ENCODE results near the gene ZBTB7A.

The ZBTB7A gene

DNA sequence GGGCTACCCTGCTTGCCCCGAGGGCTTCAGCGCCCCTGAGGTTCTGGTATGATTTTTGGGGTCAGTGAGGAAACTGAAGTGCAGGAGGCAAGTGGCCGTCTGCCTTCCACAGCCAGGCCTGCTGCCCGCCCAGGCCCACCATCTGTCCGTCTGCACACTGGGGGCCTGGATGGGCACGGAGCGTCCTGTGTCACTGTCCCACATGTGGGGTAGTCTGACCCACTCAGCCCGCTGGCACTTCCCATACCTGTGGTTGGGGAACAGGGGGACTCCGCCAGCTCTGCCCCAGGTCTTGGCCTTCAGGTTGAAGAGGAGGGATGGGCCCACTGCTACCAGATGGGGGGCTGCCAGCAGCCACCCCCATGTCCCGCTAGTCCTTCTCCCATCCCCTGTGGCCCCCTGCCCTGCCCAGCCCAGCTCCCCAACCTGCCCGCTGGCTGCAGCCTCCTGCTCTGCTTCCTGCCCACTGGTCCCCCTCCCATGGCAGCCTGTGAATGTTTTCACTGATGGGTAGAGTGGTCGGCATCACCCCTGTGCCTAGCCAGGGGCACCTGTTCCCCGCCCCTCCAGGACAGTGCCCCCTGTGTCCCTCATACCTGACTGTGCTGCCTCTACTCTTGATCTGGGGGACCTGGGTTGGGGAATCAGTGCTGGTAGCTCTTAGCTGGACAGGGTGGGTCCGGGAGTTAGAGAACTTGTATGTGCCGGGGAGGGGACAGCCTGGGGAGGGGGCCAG lies 49.6 kb downstream of the ZBTB7A start:
- H3K4me3 ChIP-seq (ENCODE audit: low read depth, low read length): no peak overlapping the region
- TF ChIP-seq, protein P1, sequence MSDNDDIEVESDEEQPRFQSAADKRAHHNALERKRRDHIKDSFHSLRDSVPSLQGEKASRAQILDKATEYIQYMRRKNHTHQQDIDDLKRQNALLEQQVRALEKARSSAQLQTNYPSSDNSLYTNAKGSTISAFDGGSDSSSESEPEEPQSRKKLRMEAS (IDR thresholded peaks at IDR 0.05; ENCODE audit: low read depth, low read length): no peak
- TF ChIP-seq POLR2A (IDR thresholded peaks at IDR 0.05; ENCODE audit: extremely low read depth, insufficient read length): no peak
- TF ChIP-seq MYC (IDR thresholded peaks at IDR 0.05; ENCODE audit: low read depth, low read length): no peak
- TF ChIP-seq, protein P2, sequence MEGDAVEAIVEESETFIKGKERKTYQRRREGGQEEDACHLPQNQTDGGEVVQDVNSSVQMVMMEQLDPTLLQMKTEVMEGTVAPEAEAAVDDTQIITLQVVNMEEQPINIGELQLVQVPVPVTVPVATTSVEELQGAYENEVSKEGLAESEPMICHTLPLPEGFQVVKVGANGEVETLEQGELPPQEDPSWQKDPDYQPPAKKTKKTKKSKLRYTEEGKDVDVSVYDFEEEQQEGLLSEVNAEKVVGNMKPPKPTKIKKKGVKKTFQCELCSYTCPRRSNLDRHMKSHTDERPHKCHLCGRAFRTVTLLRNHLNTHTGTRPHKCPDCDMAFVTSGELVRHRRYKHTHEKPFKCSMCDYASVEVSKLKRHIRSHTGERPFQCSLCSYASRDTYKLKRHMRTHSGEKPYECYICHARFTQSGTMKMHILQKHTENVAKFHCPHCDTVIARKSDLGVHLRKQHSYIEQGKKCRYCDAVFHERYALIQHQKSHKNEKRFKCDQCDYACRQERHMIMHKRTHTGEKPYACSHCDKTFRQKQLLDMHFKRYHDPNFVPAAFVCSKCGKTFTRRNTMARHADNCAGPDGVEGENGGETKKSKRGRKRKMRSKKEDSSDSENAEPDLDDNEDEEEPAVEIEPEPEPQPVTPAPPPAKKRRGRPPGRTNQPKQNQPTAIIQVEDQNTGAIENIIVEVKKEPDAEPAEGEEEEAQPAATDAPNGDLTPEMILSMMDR (IDR thresholded peaks at IDR 0.05; ENCODE audit: low read depth, low read length): no peak
- no peak for DNase-seq (ENCODE audit: low read depth)

DNA sequence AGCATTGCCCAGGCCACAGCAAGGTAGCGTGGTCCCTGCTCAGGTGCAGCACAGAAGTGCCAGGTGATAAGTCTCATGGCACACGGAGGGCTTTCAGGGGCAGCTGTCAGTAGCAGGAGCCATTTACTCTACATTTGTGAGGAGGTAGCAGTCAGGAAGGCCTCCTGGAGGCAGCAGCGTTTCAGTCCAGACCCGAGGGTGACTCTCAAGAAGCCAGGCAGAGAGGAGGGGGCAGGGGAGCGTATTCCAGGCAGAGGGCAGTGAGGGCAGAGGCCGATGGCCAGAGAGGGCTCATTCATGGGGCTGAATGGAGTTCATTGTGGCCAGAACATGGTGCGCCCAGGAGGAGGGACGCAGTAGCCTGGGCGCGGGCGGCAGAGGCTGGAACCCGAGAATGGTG lies 50.2 kb downstream of the ZBTB7A start:
- no peak overlapping the region for H3K4me3 ChIP-seq (ENCODE audit: low read depth, low read length)
- TF ChIP-seq, protein P1 (IDR thresholded peaks at IDR 0.05; ENCODE audit: low read depth, low read length): no peak
- TF ChIP-seq POLR2A (IDR thresholded peaks at IDR 0.05; ENCODE audit: extremely low read depth, insufficient read length) (no peak), MYC (IDR thresholded peaks at IDR 0.05; ENCODE audit: low read depth, low read length) (no peak)
- TF ChIP-seq, protein P2 (IDR thresholded peaks at IDR 0.05; ENCODE audit: low read depth, low read length): no peak
- DNase-seq (ENCODE audit: low read depth): no peak

DNA sequence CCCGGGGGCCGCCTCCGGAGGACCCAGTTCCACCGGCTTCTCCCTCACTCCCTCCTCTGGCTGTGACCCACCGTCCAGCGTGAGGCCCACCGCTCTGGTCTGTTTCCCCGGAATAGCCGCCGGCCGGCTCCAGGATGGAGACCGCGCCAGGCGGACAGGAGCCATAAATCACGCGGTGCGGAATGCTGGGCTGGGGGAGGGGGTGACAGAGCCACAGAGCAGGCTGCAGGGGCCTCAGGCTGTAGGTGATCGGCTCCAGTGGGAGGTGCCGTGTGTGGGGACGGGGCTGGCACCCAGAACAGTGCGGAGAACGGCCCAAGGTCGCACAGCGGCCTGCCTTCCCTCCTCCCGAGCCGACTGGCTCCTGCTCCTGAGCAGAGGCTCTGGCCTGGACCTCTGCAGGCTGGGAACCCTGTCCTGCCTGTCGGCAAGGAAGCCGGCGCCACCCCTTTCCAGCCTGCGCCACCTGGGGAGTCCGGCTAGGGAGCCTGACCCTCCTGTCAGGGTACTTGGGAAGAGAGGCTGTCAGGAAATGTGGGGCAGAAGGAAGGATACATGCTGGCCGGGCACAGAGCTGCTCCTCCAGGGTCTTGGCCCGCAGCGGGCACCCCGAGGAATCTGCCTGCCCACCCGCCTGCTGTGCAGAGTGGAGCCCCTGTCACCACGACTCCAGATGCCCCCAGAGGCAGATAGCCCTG lies 50.8 kb downstream of the ZBTB7A start:
- DNase-seq (ENCODE audit: low read depth): no peak
- H3K4me3 ChIP-seq (ENCODE audit: low read depth, low read length): no peak overlapping the region
- TF ChIP-seq MYC (IDR thresholded peaks at IDR 0.05; ENCODE audit: low read depth, low read length) (no peak), POLR2A (IDR thresholded peaks at IDR 0.05; ENCODE audit: extremely low read depth, insufficient read length) (no peak)
- TF ChIP-seq, protein P1 (IDR thresholded peaks at IDR 0.05; ENCODE audit: low read depth, low read length): no peak
- TF ChIP-seq, protein P2 (IDR thresholded peaks at IDR 0.05; ENCODE audit: low read depth, low read length): no peak

DNA sequence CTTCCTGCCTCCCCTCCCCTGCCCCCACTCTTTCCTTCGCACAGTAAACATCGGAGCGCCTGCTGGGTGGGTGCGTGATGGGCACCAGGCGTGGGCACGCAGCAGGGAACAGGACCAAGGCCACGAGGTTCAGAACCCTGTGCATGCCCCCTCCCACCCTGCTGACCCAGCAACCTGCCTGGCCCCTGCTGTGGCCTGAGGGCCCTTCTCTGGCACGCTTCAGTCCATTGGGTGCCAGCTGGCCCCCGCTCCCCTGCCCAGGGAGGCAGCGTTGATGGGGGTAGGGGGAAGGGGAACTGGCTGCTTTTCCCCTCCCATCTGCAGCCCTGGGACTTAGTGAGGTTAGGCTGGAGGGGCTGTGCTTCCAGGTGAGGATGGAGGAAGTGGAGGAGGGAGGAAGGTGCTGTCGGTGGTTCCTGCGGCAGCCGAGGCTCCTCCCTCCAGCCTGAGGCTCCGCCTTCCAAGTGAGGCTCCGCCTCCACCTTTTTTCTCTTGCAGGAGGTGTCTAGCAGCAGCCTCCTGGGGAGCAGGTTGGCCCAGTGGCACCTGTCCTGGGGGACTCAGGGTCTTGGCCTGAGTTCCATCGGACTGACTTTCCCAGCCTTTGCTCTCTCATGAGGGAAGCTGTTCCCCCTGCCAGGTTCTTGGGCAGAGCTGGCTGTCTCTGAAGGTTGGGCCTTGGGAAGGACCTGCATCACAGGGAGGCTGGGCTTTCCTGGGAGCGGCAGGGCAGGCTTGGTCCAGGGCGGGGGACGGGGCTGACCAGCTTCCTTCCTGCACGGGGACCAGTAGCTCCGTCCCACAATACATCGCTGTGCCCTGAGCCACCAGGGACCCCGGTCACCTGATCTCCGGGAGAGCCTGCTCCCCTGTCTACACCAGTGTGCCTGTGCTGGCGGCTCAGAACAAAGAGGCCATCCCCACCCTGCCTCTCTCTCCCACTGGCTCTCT lies 51.9 kb downstream of the ZBTB7A start:
- DNase-seq (ENCODE audit: low read depth): no peak
- H3K4me3 ChIP-seq (ENCODE audit: low read depth, low read length): no peak overlapping the region
- TF ChIP-seq, protein P2 (IDR thresholded peaks at IDR 0.05; ENCODE audit: low read depth, low read length): no peak
- no peak for TF ChIP-seq MYC (IDR thresholded peaks at IDR 0.05; ENCODE audit: low read depth, low read length)
- TF ChIP-seq, protein P1 (IDR thresholded peaks at IDR 0.05; ENCODE audit: low read depth, low read length): no peak
- no peak for TF ChIP-seq POLR2A (IDR thresholded peaks at IDR 0.05; ENCODE audit: extremely low read depth, insufficient read length)

DNA sequence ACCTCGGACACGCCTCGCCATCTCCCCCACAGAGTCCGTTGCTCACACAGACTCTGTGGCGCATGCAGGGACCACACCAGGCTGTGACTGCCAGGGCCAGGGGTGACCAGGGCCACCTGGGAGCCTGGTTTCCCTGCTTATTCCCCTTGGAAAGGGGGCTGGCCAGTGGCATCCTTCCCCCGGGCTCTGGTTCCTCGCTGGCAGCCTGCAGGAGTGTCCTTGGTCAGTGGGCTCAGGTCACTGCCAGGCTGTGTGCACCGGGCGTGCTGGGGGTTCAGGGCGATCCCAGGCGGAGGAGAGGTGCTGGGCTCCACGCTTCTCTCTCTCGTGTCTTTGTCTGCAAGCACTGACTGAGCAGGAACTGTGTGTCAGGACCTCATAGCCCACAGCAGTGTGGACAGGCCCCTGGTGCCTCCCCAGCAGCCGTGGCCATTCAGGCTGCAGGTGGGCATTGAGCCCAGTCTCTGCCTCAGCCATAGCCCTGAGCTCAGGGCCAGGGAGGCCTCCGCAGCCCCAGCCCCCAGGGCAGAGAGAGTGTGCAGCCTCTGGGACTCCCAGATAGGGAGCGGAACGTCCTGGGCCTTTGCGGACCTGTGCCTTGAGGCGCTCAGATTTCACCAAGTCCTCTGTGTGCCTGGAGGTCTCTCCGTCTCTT lies 52.7 kb downstream of the ZBTB7A start:
- no peak for DNase-seq (ENCODE audit: low read depth)
- TF ChIP-seq POLR2A (IDR thresholded peaks at IDR 0.05; ENCODE audit: extremely low read depth, insufficient read length) (no peak), MYC (IDR thresholded peaks at IDR 0.05; ENCODE audit: low read depth, low read length) (no peak)
- TF ChIP-seq, protein P2 (IDR thresholded peaks at IDR 0.05; ENCODE audit: low read depth, low read length): no peak
- TF ChIP-seq, protein P1 (IDR thresholded peaks at IDR 0.05; ENCODE audit: low read depth, low read length): no peak
- H3K4me3 ChIP-seq (ENCODE audit: low read depth, low read length): no peak overlapping the region

Data from NB4 (cell line).